Measurements from ENCODE around the gene AARS2.

The AARS2 gene

DNA sequence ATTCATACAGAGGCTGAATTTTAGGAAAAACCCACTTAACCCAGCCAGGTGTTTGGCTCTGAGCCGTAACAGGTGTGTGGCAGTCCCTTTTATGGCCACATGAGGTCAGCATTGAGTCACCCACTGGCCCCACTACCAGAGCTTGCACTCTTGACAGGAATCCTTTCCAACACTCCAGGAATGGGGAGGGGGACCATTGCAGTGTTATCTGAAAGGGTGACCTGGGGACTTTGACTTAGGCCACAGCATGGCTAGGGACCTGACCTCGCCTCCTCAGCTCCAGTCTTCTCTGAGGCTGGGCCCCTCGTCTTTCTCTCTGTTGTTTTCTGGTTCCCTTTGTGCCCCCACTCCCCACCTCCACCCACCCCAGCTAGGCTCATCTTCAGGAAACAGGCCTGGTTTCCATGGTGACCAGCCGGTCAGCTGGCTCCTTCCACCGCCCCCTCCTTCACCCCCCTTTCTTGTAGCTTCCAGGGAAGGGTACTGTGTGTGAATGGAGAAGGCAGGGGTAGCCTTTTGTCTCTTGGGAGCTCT, 45.0 kb downstream of the AARS2 start:
- Histone ChIP-seq H3K4me1 (ENCODE audit: insufficient read depth, low read length) (peaks cover 24% of the 10 kb centered on the region), H3K27me3 (ENCODE audit: insufficient read depth, low read length, poor library complexity) (no peaks in the 10 kb centered on the region), H2AFZ (ENCODE audit: low read depth, low read length) (no peak overlapping the region), H4K20me1 (ENCODE audit: insufficient read depth, low read length) (peaks cover 24% of the 10 kb centered on the region), H3K4me2 (ENCODE audit: insufficient read depth, low read length) (no peak overlapping the region), H3K9me3 (ENCODE audit: insufficient read depth, low read length, severe bottlenecking) (no peaks in the 10 kb centered on the region), H3K79me2 (ENCODE audit: insufficient read depth, low read length) (peaks cover 19% of the 10 kb centered on the region), H3K27ac (ENCODE audit: low read length) (no peak overlapping the region), H3K36me3 (ENCODE audit: insufficient read depth, low read length) (no peaks in the 10 kb centered on the region), H3K4me3 (ENCODE audit: low read depth in 1 of 2, low read length in 2 of 2) (no peak overlapping the region), H3K9ac (ENCODE audit: low read depth, low read length) (no peak overlapping the region)
- peak; percentile 39; the same call in 2 of the 3 replicates for ATAC-seq (ENCODE audit: insufficient read depth, low read depth)
- DNase-seq, result peak; percentile 67
- TF ChIP-seq, protein P1, sequence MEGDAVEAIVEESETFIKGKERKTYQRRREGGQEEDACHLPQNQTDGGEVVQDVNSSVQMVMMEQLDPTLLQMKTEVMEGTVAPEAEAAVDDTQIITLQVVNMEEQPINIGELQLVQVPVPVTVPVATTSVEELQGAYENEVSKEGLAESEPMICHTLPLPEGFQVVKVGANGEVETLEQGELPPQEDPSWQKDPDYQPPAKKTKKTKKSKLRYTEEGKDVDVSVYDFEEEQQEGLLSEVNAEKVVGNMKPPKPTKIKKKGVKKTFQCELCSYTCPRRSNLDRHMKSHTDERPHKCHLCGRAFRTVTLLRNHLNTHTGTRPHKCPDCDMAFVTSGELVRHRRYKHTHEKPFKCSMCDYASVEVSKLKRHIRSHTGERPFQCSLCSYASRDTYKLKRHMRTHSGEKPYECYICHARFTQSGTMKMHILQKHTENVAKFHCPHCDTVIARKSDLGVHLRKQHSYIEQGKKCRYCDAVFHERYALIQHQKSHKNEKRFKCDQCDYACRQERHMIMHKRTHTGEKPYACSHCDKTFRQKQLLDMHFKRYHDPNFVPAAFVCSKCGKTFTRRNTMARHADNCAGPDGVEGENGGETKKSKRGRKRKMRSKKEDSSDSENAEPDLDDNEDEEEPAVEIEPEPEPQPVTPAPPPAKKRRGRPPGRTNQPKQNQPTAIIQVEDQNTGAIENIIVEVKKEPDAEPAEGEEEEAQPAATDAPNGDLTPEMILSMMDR (IDR thresholded peaks at IDR 0.05; ENCODE audit: borderline replicate concordance, extremely low read depth, low read length, poor library complexity, severe bottlenecking), result peak; percentile 95
- TF ChIP-seq EZH2 (IDR thresholded peaks at IDR 0.05; ENCODE audit: borderline replicate concordance, low read depth, low read length, severe bottlenecking), result no peak

DNA sequence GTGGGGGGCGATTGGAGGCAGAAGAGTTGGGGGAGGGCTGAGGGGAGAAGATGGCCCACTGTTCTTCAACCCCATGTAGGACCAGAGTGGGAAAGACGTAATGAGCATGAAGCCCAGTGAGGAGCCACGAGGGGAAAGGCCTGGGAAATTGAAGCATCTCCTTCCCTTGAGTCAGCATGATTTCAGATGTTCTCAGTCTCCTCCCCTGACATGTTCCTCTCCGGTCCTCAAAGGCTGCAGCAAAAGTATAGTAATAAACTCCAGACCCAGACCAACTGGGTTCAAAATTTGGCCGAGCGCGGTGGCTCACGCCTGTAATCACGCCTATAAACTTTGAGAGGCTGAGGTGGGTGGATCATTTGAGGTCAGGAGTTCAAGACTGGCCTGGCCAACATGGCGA, 45.9 kb downstream of the AARS2 start:
- H3K9me3 ChIP-seq (ENCODE audit: insufficient read depth, low read length, severe bottlenecking), result no peaks in the 10 kb centered on the region
- H3K9ac ChIP-seq (ENCODE audit: low read depth, low read length), result no peak overlapping the region
- H2AFZ ChIP-seq (ENCODE audit: low read depth, low read length), result no peak overlapping the region
- H3K4me1 ChIP-seq (ENCODE audit: insufficient read depth, low read length), result peaks cover 33% of the 10 kb centered on the region
- peaks cover 8% of the 10 kb centered on the region; the same call in 1 of the 2 replicates for H3K36me3 ChIP-seq (ENCODE audit: insufficient read depth, low read length)
- DNase-seq (no peak), ATAC-seq (ENCODE audit: insufficient read depth, low read depth) (no peak)
- H3K4me3 ChIP-seq (ENCODE audit: low read depth in 1 of 2, low read length in 2 of 2), result no peak overlapping the region
- no peak overlapping the region for H3K27ac ChIP-seq (ENCODE audit: low read length)
- no peaks in the 10 kb centered on the region for H3K27me3 ChIP-seq (ENCODE audit: insufficient read depth, low read length, poor library complexity)
- H3K4me2 ChIP-seq (ENCODE audit: insufficient read depth, low read length), result no peak overlapping the region
- TF ChIP-seq EZH2 (IDR thresholded peaks at IDR 0.05; ENCODE audit: borderline replicate concordance, low read depth, low read length, severe bottlenecking), result no peak
- TF ChIP-seq, protein P1 (IDR thresholded peaks at IDR 0.05; ENCODE audit: borderline replicate concordance, extremely low read depth, low read length, poor library complexity, severe bottlenecking), result no peak
- peaks cover 29% of the 10 kb centered on the region for H4K20me1 ChIP-seq (ENCODE audit: insufficient read depth, low read length)
- H3K79me2 ChIP-seq (ENCODE audit: insufficient read depth, low read length), result peaks cover 23% of the 10 kb centered on the region

DNA sequence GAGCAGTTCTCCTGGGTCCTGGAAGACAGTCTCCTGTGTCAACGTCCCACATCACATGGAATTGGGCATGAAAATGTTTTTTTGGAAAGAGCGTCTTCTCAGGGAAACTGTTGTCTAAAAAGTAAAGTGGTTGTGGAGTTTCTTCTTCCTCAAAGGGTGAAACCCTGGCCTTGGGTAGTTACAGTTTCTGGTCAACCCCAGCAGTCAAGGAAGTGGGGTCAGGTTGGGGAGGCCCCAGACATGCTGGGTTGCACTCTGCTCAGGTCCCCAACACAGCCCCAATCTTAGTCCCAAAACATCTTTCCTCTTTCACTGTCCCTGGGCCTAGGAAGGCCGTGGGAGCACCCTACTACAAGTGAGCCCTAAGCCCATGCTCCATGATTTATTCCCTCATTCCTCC, 46.8 kb downstream of the AARS2 start:
- TF ChIP-seq, protein P1 (IDR thresholded peaks at IDR 0.05; ENCODE audit: borderline replicate concordance, extremely low read depth, low read length, poor library complexity, severe bottlenecking), result no peak
- no peak for TF ChIP-seq EZH2 (IDR thresholded peaks at IDR 0.05; ENCODE audit: borderline replicate concordance, low read depth, low read length, severe bottlenecking)
- H4K20me1 ChIP-seq (ENCODE audit: insufficient read depth, low read length), result peaks cover 25% of the 10 kb centered on the region

More for the DNA sequence above, 46.8 kb downstream of the AARS2 start:
- Histone ChIP-seq H3K27me3 (ENCODE audit: insufficient read depth, low read length, poor library complexity) (no peaks in the 10 kb centered on the region), H3K9me3 (ENCODE audit: insufficient read depth, low read length, severe bottlenecking) (no peaks in the 10 kb centered on the region), H3K79me2 (ENCODE audit: insufficient read depth, low read length) (peaks cover 23% of the 10 kb centered on the region), H3K9ac (ENCODE audit: low read depth, low read length) (no peak overlapping the region), H3K4me2 (ENCODE audit: insufficient read depth, low read length) (no peak overlapping the region), H2AFZ (ENCODE audit: low read depth, low read length) (no peak overlapping the region), H3K4me3 (ENCODE audit: low read depth in 1 of 2, low read length in 2 of 2) (no peak overlapping the region), H3K27ac (ENCODE audit: low read length) (no peak overlapping the region), H3K36me3 (ENCODE audit: insufficient read depth, low read length) (peaks cover 17% of the 10 kb centered on the region), H3K4me1 (ENCODE audit: insufficient read depth, low read length) (peaks cover 33% of the 10 kb centered on the region)
- ATAC-seq (ENCODE audit: insufficient read depth, low read depth) (no peak), DNase-seq (no peak)
